GM19395 (cell line): ENCODE results near the gene NFYA.

Experiments
- ATAC-seq: cut with Tn5 transposase; IDR thresholded peaks from one replicate; pipeline ENCODE4 v1.9.1; 2021; ENCODE audit warnings: mild to moderate bottlenecking, moderate library complexity; ENCODE audit not compliant: unreplicated experiment

The NFYA gene

GRCh38 chr6:41045664-41046063, 27.1 kb upstream of the NFYA start:
- ATAC-seq, result no peak

GRCh38 chr6:41046084-41046483, 26.7 kb upstream of the NFYA start:
- no peak for ATAC-seq

GRCh38 chr6:41047306-41047705, 25.5 kb upstream of the NFYA start:
- no peak for ATAC-seq

GRCh38 chr6:41047745-41048732, 24.7 kb upstream of the NFYA start:
- no peak for ATAC-seq

- no peak for ATAC-seq
Measured at GRCh38 chr6:41049521-41049920, 23.3 kb upstream of the NFYA start.

GRCh38 chr6:41049955-41050354, 22.8 kb upstream of the NFYA start:
- no peak for ATAC-seq

GRCh38 chr6:41050536-41050935, 22.2 kb upstream of the NFYA start:
- no peak for ATAC-seq

GRCh38 chr6:41051873-41052272, 20.9 kb upstream of the NFYA start:
- no peak for ATAC-seq

GRCh38 chr6:41053041-41053440, 19.7 kb upstream of the NFYA start, which contains the start of gene APOBEC2:
TSS of gene APOBEC2 (plus strand) at chr6:41053202. CDS start at chr6:41053348, 146 bp downstream.
- no peak for ATAC-seq

GRCh38 chr6:41054511-41054910, 18.3 kb upstream of the NFYA start:
- ATAC-seq, result no peak

- no peak for ATAC-seq
Measured at GRCh38 chr6:41055149-41055548, 17.6 kb upstream of the NFYA start.

- no peak for ATAC-seq
Measured at GRCh38 chr6:41056768-41057490, 15.8 kb upstream of the NFYA start.

- no peak for ATAC-seq
Measured at GRCh38 chr6:41058783-41059181, 14.0 kb upstream of the NFYA start.

- no peak for ATAC-seq
Measured at GRCh38 chr6:41059556-41059955, 13.2 kb upstream of the NFYA start.

- no peak for ATAC-seq
Measured at GRCh38 chr6:41061196-41061726, 11.5 kb upstream of the NFYA start.

GRCh38 chr6:41062056-41062455, 10.7 kb upstream of the NFYA start:
- ATAC-seq, result no peak

- ATAC-seq, result no peak
Measured at GRCh38 chr6:41063884-41064285, 8.9 kb upstream of the NFYA start.

- ATAC-seq, result no peak
Measured at GRCh38 chr6:41064841-41065240, 7.9 kb upstream of the NFYA start.

- ATAC-seq, result no peak
Measured at GRCh38 chr6:41065550-41066026, 7.2 kb upstream of the NFYA start.

GRCh38 chr6:41066867-41067304, 5.9 kb upstream of the NFYA start:
- no peak for ATAC-seq

- peak; percentile 31 for ATAC-seq
Measured at GRCh38 chr6:41071501-41071922, 1.3 kb upstream of the NFYA start.
